Endothelial cell of umbilical vein (primary cell): ENCODE measurements around the gene OR1M1. TPM values are rescaled to one million over a fixed set of nuclear protein-coding genes. Genes with fewer than 3 reads are reported as not detected.

ENCODE experiments used
- BruUV-seq: library from RNA; stranded (reverse); fragments of 400-500 nt; replicated peaks from 2 replicates; lab custom pipeline; 2021; lab: Mats Ljungman, UMichigan
- CTCF ChIA-PET: fragments of 300-600, 350-600 bp; sonication (Branson Sonifier 250); formaldehyde crosslinking; loops from one replicate; lab custom pipeline; 2021; ENCODE audit warnings: antibody characterized with exemption, inconsistent platforms; lab: Charles Lee
- POLR2A ChIA-PET: fragments of 300-600, 350-600 bp; sonication (Branson Sonifier 250); formaldehyde crosslinking; loops from one replicate; lab custom pipeline; 2021; ENCODE audit warnings: antibody characterized with exemption, inconsistent platforms; lab: Charles Lee
- DNase-seq: peaks from one replicate; pipeline ENCODE4 v3.0.0-alpha.2; 2011; ENCODE audit warnings: low read depth, low spot score
- FAIRE-seq: peaks from 2 replicates; lab custom pipeline; 2011; peaks lifted over from hg19 to GRCh38; lab: Jason Lieb, UNC
- H2AFZ ChIP-seq: 2 replicates; pipeline ENCODE4 v1.6.0; 2012; ENCODE audit warnings: low read depth, low read length, control low read depth, inconsistent platforms
- H3K27ac ChIP-seq: 2 replicates; pipeline ENCODE4 v1.5.1; 2011; ENCODE audit warnings: low read depth, mild to moderate bottlenecking, control low read depth, low read length, moderate library complexity; ENCODE audit not compliant: insufficient read depth
- H3K27me3 ChIP-seq, 2 experiments: 2 replicates each; pipeline versions ENCODE4 v1.6.0 to v1.6.1; 2011; ENCODE audit warnings: low read length in 2 of 2, mixed read lengths in 1 of 2; ENCODE audit not compliant: control insufficient read depth in 2 of 2, insufficient read depth in 2 of 2
- H3K36me3 ChIP-seq, 2 experiments: 2 replicates in 1 of 2; 3 replicates in 1 of 2; pipeline ENCODE4 v1.5.1; 2011; ENCODE audit warnings: low read length in 2 of 2, mild to moderate bottlenecking in 1 of 2, moderate library complexity in 1 of 2; ENCODE audit not compliant: control insufficient read depth in 2 of 2, insufficient read depth in 2 of 2; ENCODE audit errors: extremely low read depth in 1 of 2
- H3K4me1 ChIP-seq: 3 replicates; pipeline ENCODE4 v1.5.1; 2011; ENCODE audit warnings: mild to moderate bottlenecking, low read length; ENCODE audit not compliant: control insufficient read depth, insufficient read depth; ENCODE audit errors: extremely low read depth
- H3K4me2 ChIP-seq: 2 replicates; pipeline ENCODE4 v1.6.1; 2011; ENCODE audit warnings: low read length, control low read depth, mixed read lengths; ENCODE audit not compliant: insufficient read depth
- H3K4me3 ChIP-seq, 3 experiments: fragments of 200-600 bp in 1 of 3; sonication (generic), shearing (Covaris generic) in 1 of 3; replicated peaks in 1 of 3; 2 replicates each; pipeline ENCODE4 v1.5.1; 2011 to 2016; ENCODE audit warnings: control low read depth in 3 of 3, low read length in 3 of 3, mild to moderate bottlenecking in 2 of 3, inconsistent platforms in 1 of 3, low read depth in 1 of 3, moderate library complexity in 1 of 3; ENCODE audit not compliant: insufficient read depth in 1 of 3
- H3K79me2 ChIP-seq: 2 replicates; pipeline ENCODE4 v1.6.0; 2012; ENCODE audit warnings: low read length, inconsistent platforms; ENCODE audit not compliant: control insufficient read depth, insufficient read depth
- H3K9ac ChIP-seq: replicated peaks from 2 replicates; pipeline ENCODE3; 2011; ENCODE audit warnings: low read length, control low read depth; ENCODE audit not compliant: insufficient read depth; ENCODE audit errors: extremely low read depth
- H3K9me1 ChIP-seq: replicated peaks from 3 replicates; pipeline ENCODE4 v1.6.0; 2011; ENCODE audit warnings: mild to moderate bottlenecking, low read length; ENCODE audit not compliant: control insufficient read depth, insufficient read depth; ENCODE audit errors: extremely low read depth
- H3K9me3 ChIP-seq: replicated peaks from 2 replicates; pipeline ENCODE4 v1.5.1; 2012; ENCODE audit warnings: low read length, inconsistent platforms; ENCODE audit not compliant: control insufficient read depth, insufficient read depth
- H4K20me1 ChIP-seq: replicated peaks from 2 replicates; pipeline ENCODE3; 2011; ENCODE audit warnings: mild to moderate bottlenecking, low read length; ENCODE audit not compliant: control insufficient read depth, insufficient read depth; ENCODE audit errors: extremely low read depth
- EZH2 ChIP-seq: IDR thresholded peaks from 2 replicates; pipeline ENCODE4 v1.6.1; 2012; ENCODE audit warnings: borderline replicate concordance, low read depth, mild to moderate bottlenecking, moderate library complexity, low read length, inconsistent platforms; ENCODE audit not compliant: severe bottlenecking
- FOS ChIP-seq: IDR thresholded peaks from 2 replicates; pipeline ENCODE4 v1.6.1; 2011; ENCODE audit warnings: mild to moderate bottlenecking, low read length, moderate library complexity, borderline replicate concordance; ENCODE audit not compliant: insufficient read depth
- GATA2 ChIP-seq: IDR thresholded peaks from 2 replicates; pipeline ENCODE4 v1.7.0; 2011; ENCODE audit warnings: low read depth, mild to moderate bottlenecking, moderate library complexity, mixed read lengths, low read length; ENCODE audit not compliant: insufficient read length, insufficient read depth
- JUN ChIP-seq: IDR thresholded peaks from 2 replicates; pipeline ENCODE4 v1.6.1; 2011; ENCODE audit warnings: borderline replicate concordance, low read depth; ENCODE audit not compliant: insufficient read length, insufficient read depth
- MYC ChIP-seq: IDR thresholded peaks from one replicate; pipeline ENCODE4 v1.6.1; 2011; ENCODE audit warnings: mild to moderate bottlenecking, low read depth, low read length
- POLR2A ChIP-seq: IDR thresholded peaks from 2 replicates; pipeline ENCODE4 v1.6.1; 2012; ENCODE audit warnings: low read depth, mild to moderate bottlenecking, control low read depth, low read length
- POLR2AphosphoS5 ChIP-seq: IDR thresholded peaks from 2 replicates; pipeline ENCODE4 v1.6.1; 2012; ENCODE audit warnings: low read depth, mild to moderate bottlenecking, control low read depth, low read length, moderate library complexity; ENCODE audit not compliant: insufficient read depth
- dilution Hi-C: fragments of 300-500 bp; cut with MboI; formaldehyde crosslinking; loops from one replicate; pipeline ENCODE4 v1.15.0; 2019; ENCODE audit warnings: low sequenced_read_pairs; ENCODE audit not compliant: extremely low pct_ligation_motif_present
- intact Hi-C: fragments of 100-400 bp; cut with micrococcal nuclease; formaldehyde crosslinking; loops from one replicate; pipeline ENCODE4 v1.10.0; 2022
- polyA plus RNA-seq, 4 experiments: library from polyadenylated mRNA; depleted of rRNA in 3 of 4; stranded (reverse) in 3 of 4; unstranded in 1 of 4; fragments of >200 nt; gene quantifications; 2 replicates each; pipeline versions ENCODE4 v1.2.1 to v1.2.3, GENCODE V29; 2011 to 2012; ENCODE audit warnings: missing spikeins in 1 of 4
- total RNA-seq: library from RNA; stranded (reverse); gene quantifications from 2 replicates; pipeline ENCODE4 v1.2.3, GENCODE V29; 2021
- TF ChIP-seq, protein P1 (sequence below), 2 donors: IDR thresholded peaks; 1 replicate in 1 of 2; 2 replicates in 1 of 2; pipeline ENCODE4 v1.5.1; 2011; ENCODE audit warnings: low read length in 2 of 2, mild to moderate bottlenecking in 2 of 2, moderate library complexity in 2 of 2, control low read depth in 1 of 2, inconsistent platforms in 1 of 2, low read depth in 1 of 2; ENCODE audit not compliant: insufficient read depth in 1 of 2; ENCODE audit errors: extremely low read depth in 1 of 2
- TF ChIP-seq, protein P2 (sequence below): IDR thresholded peaks from 2 replicates; pipeline ENCODE4 v1.6.1; 2011; ENCODE audit not compliant: insufficient read depth, insufficient read length

OR1M1 gene
- total and polyA plus RNA-seq, 2 donors (not counting 3 experiments of a cell fraction or from before 2014, with no cell fraction given): not detected

DNA sequence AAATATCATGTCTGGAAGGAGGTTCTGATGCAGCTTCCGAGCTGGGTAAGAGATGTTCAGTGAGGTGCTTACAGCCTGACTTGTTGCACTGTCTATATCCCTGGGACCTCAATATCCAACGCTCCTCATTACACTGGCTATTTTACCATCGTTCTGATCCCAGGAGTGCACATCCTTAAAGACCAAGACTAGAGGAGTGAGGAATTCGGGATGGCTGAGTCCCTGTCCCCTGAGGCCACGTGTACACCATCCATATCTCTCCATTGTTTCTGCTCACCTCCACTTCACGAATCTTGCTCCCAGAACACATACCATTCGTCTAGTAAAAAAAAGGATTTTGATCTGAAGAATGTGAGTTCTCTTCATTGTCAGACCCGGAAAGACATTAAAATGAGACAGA, 20.5 kb downstream of the OR1M1 start, which contains the start of gene OR7G2:
Gene OR7G2, minus strand, starts transcription at position 101 of the 400 bp plus-strand sequence. CDS start 4,232 bp downstream, outside the sequence.
- Histone ChIP-seq H4K20me1 (no peaks in the 10 kb centered on the region), H3K9me1 (no peaks in the 10 kb centered on the region), H3K9ac (no peak within 1 kb of the TSS), H2AFZ (no peak within 1 kb of the TSS), H3K27me3 (no peaks in the 10 kb centered on the region), H3K36me3 (no peaks in the 10 kb centered on the region), H3K4me2 (no peak within 1 kb of the TSS), H3K4me1 (no peaks in the 10 kb centered on the region), H3K79me2 (no peaks in the 10 kb centered on the region), H3K9me3 (no peaks in the 10 kb centered on the region), H3K4me3 (no peak within 1 kb of the TSS), H3K27ac (no peak within 1 kb of the TSS)
- dilution Hi-C loops (no loop called here), intact Hi-C loops (no loop called here)
- POLR2A ChIA-PET: no interaction called here
- BruUV-seq: no TSS peak
- CTCF ChIA-PET: no interaction called here
- TF ChIP-seq POLR2A (no peak), JUN (no peak), FOS (no peak), MYC (no peak), GATA2 (no peak), POLR2AphosphoS5 (no peak), EZH2 (no peak)
- TF ChIP-seq, protein P1, sequence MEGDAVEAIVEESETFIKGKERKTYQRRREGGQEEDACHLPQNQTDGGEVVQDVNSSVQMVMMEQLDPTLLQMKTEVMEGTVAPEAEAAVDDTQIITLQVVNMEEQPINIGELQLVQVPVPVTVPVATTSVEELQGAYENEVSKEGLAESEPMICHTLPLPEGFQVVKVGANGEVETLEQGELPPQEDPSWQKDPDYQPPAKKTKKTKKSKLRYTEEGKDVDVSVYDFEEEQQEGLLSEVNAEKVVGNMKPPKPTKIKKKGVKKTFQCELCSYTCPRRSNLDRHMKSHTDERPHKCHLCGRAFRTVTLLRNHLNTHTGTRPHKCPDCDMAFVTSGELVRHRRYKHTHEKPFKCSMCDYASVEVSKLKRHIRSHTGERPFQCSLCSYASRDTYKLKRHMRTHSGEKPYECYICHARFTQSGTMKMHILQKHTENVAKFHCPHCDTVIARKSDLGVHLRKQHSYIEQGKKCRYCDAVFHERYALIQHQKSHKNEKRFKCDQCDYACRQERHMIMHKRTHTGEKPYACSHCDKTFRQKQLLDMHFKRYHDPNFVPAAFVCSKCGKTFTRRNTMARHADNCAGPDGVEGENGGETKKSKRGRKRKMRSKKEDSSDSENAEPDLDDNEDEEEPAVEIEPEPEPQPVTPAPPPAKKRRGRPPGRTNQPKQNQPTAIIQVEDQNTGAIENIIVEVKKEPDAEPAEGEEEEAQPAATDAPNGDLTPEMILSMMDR (IDR thresholded peaks at IDR 0.05; ENCODE audit: extremely low read depth in 1 of 2, insufficient read depth in 1 of 2, low read depth in 1 of 2, low read length in 2 of 2): no peak
- TF ChIP-seq, protein P2, sequence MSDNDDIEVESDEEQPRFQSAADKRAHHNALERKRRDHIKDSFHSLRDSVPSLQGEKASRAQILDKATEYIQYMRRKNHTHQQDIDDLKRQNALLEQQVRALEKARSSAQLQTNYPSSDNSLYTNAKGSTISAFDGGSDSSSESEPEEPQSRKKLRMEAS: no peak
- DNase-seq: no peak
- FAIRE-seq: no peak
